IPS-20b (cell line): ENCODE results near the gene PHF21B.

Experiments used
- H3K27ac ChIP-seq: one replicate; pipeline ENCODE4 v1.5.1; 2013; ENCODE audit warnings: low read length
- H3K27me3 ChIP-seq: 2 replicates; pipeline ENCODE4 v1.6.1; 2013; ENCODE audit warnings: mild to moderate bottlenecking, low read length, inconsistent platforms; ENCODE audit not compliant: insufficient read depth
- H3K36me3 ChIP-seq: 2 replicates; pipeline ENCODE4 v1.6.1; 2013; ENCODE audit warnings: low read depth, mild to moderate bottlenecking, inconsistent platforms, low read length, moderate library complexity; ENCODE audit not compliant: insufficient read depth
- H3K4me1 ChIP-seq: 2 replicates; pipeline ENCODE4 v1.6.1; 2013; ENCODE audit warnings: mild to moderate bottlenecking, control low read depth, inconsistent platforms, low read length, moderate library complexity; ENCODE audit not compliant: insufficient read depth
- H3K4me3 ChIP-seq: 2 replicates; pipeline ENCODE4 v1.5.1; 2013; ENCODE audit warnings: mild to moderate bottlenecking, low read length, inconsistent platforms
- H3K9ac ChIP-seq: 2 replicates; pipeline ENCODE4 v1.6.1; 2013; ENCODE audit warnings: low read depth, mild to moderate bottlenecking, inconsistent platforms, low read length, moderate library complexity
- H3K9me3 ChIP-seq: 2 replicates; pipeline ENCODE4 v1.6.1; 2013; ENCODE audit warnings: mild to moderate bottlenecking, low read depth, low read length, inconsistent platforms; ENCODE audit not compliant: insufficient read depth

PHF21B gene

GRCh38 chr22:44885806-44886360 is 123.9 kb downstream of the PHF21B start:
- H3K27ac ChIP-seq: no peak overlapping the region
- H3K4me3 ChIP-seq: no peak overlapping the region
- H3K9me3 ChIP-seq: no peaks in the 10 kb centered on the region
- H3K36me3 ChIP-seq: peaks cover 72% of the 10 kb centered on the region
- peaks cover 7% of the 10 kb centered on the region; the same call in 1 of the 2 replicates for H3K4me1 ChIP-seq
- H3K27me3 ChIP-seq: no peaks in the 10 kb centered on the region
- H3K9ac ChIP-seq: no peak overlapping the region

GRCh38 chr22:44884968-44885805 is 124.6 kb downstream of the PHF21B start:
- H3K4me1 ChIP-seq: peaks cover 7% of the 10 kb centered on the region; the same call in 1 of the 2 replicates
- H3K27me3 ChIP-seq: no peaks in the 10 kb centered on the region
- H3K27ac ChIP-seq: no peak overlapping the region
- H3K4me3 ChIP-seq: no peak overlapping the region
- H3K9ac ChIP-seq: no peak overlapping the region
- no peaks in the 10 kb centered on the region for H3K9me3 ChIP-seq
- peaks cover 65% of the 10 kb centered on the region for H3K36me3 ChIP-seq

- no peaks in the 10 kb centered on the region for H3K9me3 ChIP-seq
- no peak overlapping the region for H3K4me3 ChIP-seq
- no peak overlapping the region for H3K9ac ChIP-seq
- H3K27ac ChIP-seq: no peak overlapping the region
- H3K36me3 ChIP-seq: peaks cover 61% of the 10 kb centered on the region
- H3K4me1 ChIP-seq: peaks cover 7% of the 10 kb centered on the region; the same call in 1 of the 2 replicates
- no peaks in the 10 kb centered on the region for H3K27me3 ChIP-seq
Observed at GRCh38 chr22:44884562-44884961, 125.2 kb downstream of the PHF21B start.

- no peak overlapping the region for H3K27ac ChIP-seq
- no peaks in the 10 kb centered on the region for H3K9me3 ChIP-seq
- no peak overlapping the region for H3K9ac ChIP-seq
- no peaks in the 10 kb centered on the region for H3K4me1 ChIP-seq
- H3K27me3 ChIP-seq: no peaks in the 10 kb centered on the region
- peaks cover 61% of the 10 kb centered on the region for H3K36me3 ChIP-seq
- H3K4me3 ChIP-seq: no peak overlapping the region
Observed at GRCh38 chr22:44883011-44883421, 126.8 kb downstream of the PHF21B start.

GRCh38 chr22:44882226-44882905 is 127.4 kb downstream of the PHF21B start:
- peaks cover 55% of the 10 kb centered on the region for H3K36me3 ChIP-seq
- H3K27ac ChIP-seq: no peak overlapping the region
- no peak overlapping the region for H3K4me3 ChIP-seq
- H3K4me1 ChIP-seq: no peaks in the 10 kb centered on the region
- no peak overlapping the region for H3K9ac ChIP-seq
- H3K27me3 ChIP-seq: no peaks in the 10 kb centered on the region
- no peaks in the 10 kb centered on the region; the same call in 1 of the 2 replicates for H3K9me3 ChIP-seq

GRCh38 chr22:44881624-44882023 is 128.2 kb downstream of the PHF21B start:
- H3K36me3 ChIP-seq: peaks cover 52% of the 10 kb centered on the region
- no peaks in the 10 kb centered on the region for H3K4me1 ChIP-seq
- H3K4me3 ChIP-seq: no peak overlapping the region
- H3K9me3 ChIP-seq: no peaks in the 10 kb centered on the region; the same call in 1 of the 2 replicates
- H3K27ac ChIP-seq: no peak overlapping the region
- H3K9ac ChIP-seq: no peak overlapping the region
- no peaks in the 10 kb centered on the region for H3K27me3 ChIP-seq

GRCh38 chr22:44880610-44881290 is 129.1 kb downstream of the PHF21B start:
- Histone ChIP-seq H3K4me3 (no peak overlapping the region), H3K4me1 (no peaks in the 10 kb centered on the region), H3K9me3 (no peaks in the 10 kb centered on the region; the same call in 1 of the 2 replicates), H3K9ac (no peak overlapping the region), H3K36me3 (peaks cover 48% of the 10 kb centered on the region), H3K27me3 (no peaks in the 10 kb centered on the region), H3K27ac (no peak overlapping the region)

- Histone ChIP-seq H3K4me1 (no peaks in the 10 kb centered on the region), H3K9me3 (no peaks in the 10 kb centered on the region; the same call in 1 of the 2 replicates), H3K4me3 (no peak overlapping the region), H3K9ac (no peak overlapping the region), H3K27ac (no peak overlapping the region), H3K36me3 (peaks cover 34% of the 10 kb centered on the region), H3K27me3 (no peaks in the 10 kb centered on the region)
Observed at GRCh38 chr22:44879301-44879680, 130.5 kb downstream of the PHF21B start.

GRCh38 chr22:44878483-44879300 is 131.1 kb downstream of the PHF21B start:
- peaks cover 30% of the 10 kb centered on the region for H3K36me3 ChIP-seq

GRCh38 chr22:44876921-44877320 is 132.9 kb downstream of the PHF21B start:
- Histone ChIP-seq H3K27ac (no peak overlapping the region), H3K4me1 (no peaks in the 10 kb centered on the region), H3K9me3 (peaks cover 2% of the 10 kb centered on the region), H3K27me3 (no peaks in the 10 kb centered on the region), H3K36me3 (peaks cover 17% of the 10 kb centered on the region), H3K4me3 (no peak overlapping the region), H3K9ac (no peak overlapping the region)

More at GRCh38 chr22:44878483-44879300, 131.1 kb downstream of the PHF21B start:
- Histone ChIP-seq H3K9ac (no peak overlapping the region), H3K4me1 (no peaks in the 10 kb centered on the region), H3K27me3 (no peaks in the 10 kb centered on the region), H3K27ac (no peak overlapping the region), H3K9me3 (no peaks in the 10 kb centered on the region; the same call in 1 of the 2 replicates), H3K4me3 (no peak overlapping the region)

GRCh38 chr22:44871782-44872181 is 138.0 kb downstream of the PHF21B start:
- Histone ChIP-seq H3K4me1 (peaks cover 4% of the 10 kb centered on the region; the same call in 1 of the 2 replicates), H3K27me3 (no peaks in the 10 kb centered on the region), H3K9ac (no peak overlapping the region), H3K4me3 (no peak overlapping the region), H3K27ac (no peak overlapping the region), H3K36me3 (peaks cover 5% of the 10 kb centered on the region; the same call in 1 of the 2 replicates), H3K9me3 (peaks cover 8% of the 10 kb centered on the region)
